Measurements from ENCODE around the gene ITPR1. TPM values are rescaled to one million over a fixed set of nuclear protein-coding genes. Genes with fewer than 3 reads are reported as not detected.

ITPR1 gene
- total RNA-seq, 1 donor from 2014 or later = 117 TPM

DNA sequence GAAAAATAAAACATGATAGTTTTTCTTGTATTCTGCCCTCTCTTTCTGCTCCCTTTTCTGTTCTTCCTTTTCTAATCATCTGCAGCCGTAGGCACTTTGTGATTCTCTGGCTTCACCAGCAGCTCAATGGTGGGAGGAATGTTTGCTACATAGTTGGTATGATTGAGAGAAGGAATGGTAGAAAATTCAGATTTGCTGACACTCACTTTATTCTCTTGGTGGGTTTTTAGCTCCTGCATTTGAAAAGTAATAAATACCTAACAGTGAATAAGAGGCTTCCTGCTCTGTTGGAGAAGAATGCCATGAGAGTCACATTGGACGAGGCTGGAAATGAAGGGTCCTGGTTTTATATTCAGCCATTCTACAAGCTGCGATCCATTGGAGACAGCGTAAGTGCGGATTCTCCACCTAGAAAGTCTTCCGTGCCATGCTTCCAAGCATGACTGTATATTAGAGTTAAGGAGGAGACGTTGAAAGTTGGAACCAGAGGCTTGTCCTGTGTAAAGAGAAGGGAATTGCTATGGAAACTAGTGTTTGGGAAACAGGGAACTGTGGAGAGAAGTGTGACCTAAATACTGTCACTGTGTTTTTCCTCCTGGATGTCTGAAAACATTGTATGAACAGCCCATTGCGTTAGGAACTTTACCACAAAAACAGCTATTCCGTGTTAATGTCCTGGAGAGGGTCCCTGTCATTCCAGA lies 148.9 kb downstream of the ITPR1 start:
- intact Hi-C loops (cut with micrococcal nuclease) = no loop called here
- peaks cover 51% of the 10 kb centered on the region for H3K36me3 Mint-ChIP-seq (ENCODE audit: low read depth)
- H3K9me3 Mint-ChIP-seq = no peaks in the 10 kb centered on the region

DNA sequence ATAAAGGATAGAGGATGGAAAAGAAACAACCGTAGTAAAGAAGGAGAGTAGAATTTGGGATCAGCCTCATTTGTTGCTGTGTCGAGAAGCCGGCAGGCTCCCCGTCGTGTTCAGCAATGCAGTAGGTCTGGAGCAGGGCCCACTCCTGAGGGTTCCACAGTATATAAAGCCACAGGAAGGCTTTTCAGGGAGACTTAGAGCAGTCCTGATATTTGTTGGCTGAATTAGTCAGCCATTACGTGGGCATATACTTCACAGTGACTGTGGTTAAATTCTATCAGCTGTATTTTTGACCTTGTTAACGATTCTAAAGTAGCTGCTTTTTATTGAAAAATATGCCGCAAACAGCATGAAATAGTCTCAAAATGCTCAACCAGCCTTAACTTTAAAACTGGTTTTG lies 149.5 kb downstream of the ITPR1 start:
- intact Hi-C loops (cut with micrococcal nuclease) = no loop called here
- peaks cover 3% of the 10 kb centered on the region for H3K4me1 Mint-ChIP-seq (ENCODE audit: low read depth)
- no peak overlapping the region for H3K4me3 Mint-ChIP-seq (ENCODE audit: low read depth)
- no peaks in the 10 kb centered on the region for H3K27me3 Mint-ChIP-seq (ENCODE audit: low read depth)
- DNase-seq (ENCODE audit: low spot score) = no peak
- peaks cover 57% of the 10 kb centered on the region for H3K36me3 Mint-ChIP-seq (ENCODE audit: low read depth)
- no peak overlapping the region for H3K27ac Mint-ChIP-seq
- H3K9me3 Mint-ChIP-seq = no peaks in the 10 kb centered on the region

More for the DNA sequence above, 148.9 kb downstream of the ITPR1 start:
- no peak for DNase-seq (ENCODE audit: low spot score)
- Mint-ChIP-seq H3K4me1 (ENCODE audit: low read depth) (peaks cover 3% of the 10 kb centered on the region), H3K27ac (no peak overlapping the region), H3K27me3 (ENCODE audit: low read depth) (no peaks in the 10 kb centered on the region), H3K4me3 (ENCODE audit: low read depth) (no peak overlapping the region)

DNA sequence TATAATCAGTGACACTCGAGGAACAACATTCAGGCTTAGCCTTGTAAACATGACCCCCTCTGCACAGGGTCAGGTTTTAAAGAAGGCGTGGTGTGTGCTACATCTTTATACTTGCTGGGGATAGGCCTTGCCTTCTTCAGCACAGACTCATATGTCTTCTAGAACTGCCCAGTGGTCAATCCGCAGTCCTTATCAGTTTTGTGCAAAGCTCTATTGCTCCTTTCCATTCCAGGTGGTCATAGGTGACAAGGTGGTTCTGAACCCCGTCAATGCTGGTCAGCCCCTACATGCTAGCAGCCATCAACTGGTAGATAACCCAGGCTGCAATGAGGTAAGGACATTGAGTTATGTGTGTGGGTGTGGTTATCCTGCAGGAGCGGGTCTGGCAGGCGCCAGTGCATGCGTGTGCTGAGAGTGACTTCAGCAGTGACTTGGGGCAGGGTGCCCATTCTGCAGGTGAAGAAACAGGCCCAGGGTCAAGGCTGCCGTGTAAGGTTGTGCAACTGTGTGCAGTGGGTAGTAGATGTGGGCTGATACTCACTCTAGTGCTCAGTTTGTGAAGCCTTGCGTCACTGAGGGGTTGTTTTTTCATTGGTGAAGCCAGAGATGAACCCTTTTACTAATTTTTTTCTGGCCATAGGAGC lies 150.9 kb downstream of the ITPR1 start:
- Mint-ChIP-seq H3K27ac (no peak overlapping the region), H3K4me3 (ENCODE audit: low read depth) (no peak overlapping the region), H3K27me3 (ENCODE audit: low read depth) (no peaks in the 10 kb centered on the region), H3K36me3 (ENCODE audit: low read depth) (peaks cover 65% of the 10 kb centered on the region), H3K4me1 (ENCODE audit: low read depth) (peaks cover 3% of the 10 kb centered on the region), H3K9me3 (no peaks in the 10 kb centered on the region)
- intact Hi-C loops (cut with micrococcal nuclease) = no loop called here
- DNase-seq (ENCODE audit: low spot score) = no peak

DNA sequence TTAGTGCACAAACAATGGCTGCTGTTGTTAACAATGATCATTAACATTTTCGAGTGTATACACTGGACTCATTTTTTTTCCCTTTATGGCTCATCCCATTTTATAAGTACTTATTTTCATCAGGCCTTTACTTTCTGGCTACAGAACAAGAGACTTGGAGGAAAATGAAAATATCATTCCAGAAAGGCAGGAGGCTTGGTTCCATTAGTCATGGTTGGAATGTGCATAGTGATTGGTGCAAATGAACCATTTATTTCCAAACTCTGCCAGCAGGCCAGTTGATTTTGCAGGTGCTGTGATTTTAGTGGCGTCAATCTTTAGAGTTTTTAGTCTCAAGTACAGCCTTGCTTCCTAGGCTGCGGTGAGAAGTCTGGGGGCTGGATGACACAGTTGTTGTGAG lies 151.8 kb downstream of the ITPR1 start:
- Mint-ChIP-seq H3K9me3 (no peaks in the 10 kb centered on the region), H3K27me3 (ENCODE audit: low read depth) (no peaks in the 10 kb centered on the region), H3K27ac (no peak overlapping the region), H3K4me3 (ENCODE audit: low read depth) (no peak overlapping the region), H3K4me1 (ENCODE audit: low read depth) (peaks cover 3% of the 10 kb centered on the region), H3K36me3 (ENCODE audit: low read depth) (peaks cover 70% of the 10 kb centered on the region)
- DNase-seq (ENCODE audit: low spot score) = no peak
- intact Hi-C loops (cut with micrococcal nuclease) = no loop called here

DNA sequence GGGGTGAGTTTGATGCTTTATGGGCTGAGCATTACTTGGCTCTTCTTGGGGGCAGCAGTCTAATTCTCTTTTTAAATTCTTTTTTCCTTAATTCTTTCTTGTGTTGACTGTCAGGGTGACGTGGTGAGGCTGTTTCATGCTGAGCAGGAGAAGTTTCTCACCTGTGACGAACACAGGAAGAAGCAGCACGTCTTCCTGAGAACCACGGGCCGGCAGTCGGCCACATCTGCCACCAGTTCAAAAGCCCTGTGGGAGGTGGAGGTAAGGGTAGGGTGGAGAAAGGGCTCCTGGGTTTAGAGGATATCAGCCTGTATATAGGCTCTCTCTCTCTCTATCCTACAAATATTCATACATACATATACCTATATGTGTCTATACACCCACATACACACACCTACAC lies 152.3 kb downstream of the ITPR1 start:
- H3K4me3 Mint-ChIP-seq (ENCODE audit: low read depth) = no peak overlapping the region
- H3K27ac Mint-ChIP-seq = no peak overlapping the region
- peaks cover 71% of the 10 kb centered on the region for H3K36me3 Mint-ChIP-seq (ENCODE audit: low read depth)
- intact Hi-C loops (cut with micrococcal nuclease) = no loop called here
- DNase-seq (ENCODE audit: low spot score) = no peak
- H3K4me1 Mint-ChIP-seq (ENCODE audit: low read depth) = peaks cover 7% of the 10 kb centered on the region
- no peaks in the 10 kb centered on the region for H3K9me3 Mint-ChIP-seq
- no peaks in the 10 kb centered on the region for H3K27me3 Mint-ChIP-seq (ENCODE audit: low read depth)

DNA sequence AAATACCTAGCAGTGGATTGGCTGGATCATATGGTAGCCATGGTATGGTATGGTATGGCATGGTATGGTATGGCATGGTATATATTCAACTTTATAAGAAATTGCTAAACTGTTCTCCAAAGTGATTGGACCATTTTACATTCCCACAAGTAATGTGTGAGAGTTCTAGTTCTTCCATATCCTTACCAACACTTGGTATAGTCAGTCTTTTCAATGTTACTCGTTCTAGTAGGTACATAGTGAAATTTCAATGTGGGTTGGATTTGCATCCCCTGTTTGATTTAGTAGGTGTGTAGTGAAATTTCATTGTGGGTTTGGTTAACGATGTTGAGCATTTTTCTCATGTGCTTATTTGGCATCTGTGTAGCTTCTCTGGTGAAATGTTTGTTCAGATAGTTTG lies 154.3 kb downstream of the ITPR1 start:
- no peak overlapping the region for H3K27ac Mint-ChIP-seq
- H3K9me3 Mint-ChIP-seq = no peaks in the 10 kb centered on the region
- no peaks in the 10 kb centered on the region for H3K27me3 Mint-ChIP-seq (ENCODE audit: low read depth)
- no peak overlapping the region for H3K4me3 Mint-ChIP-seq (ENCODE audit: low read depth)
- intact Hi-C loops (cut with micrococcal nuclease) = no loop called here
- DNase-seq (ENCODE audit: low spot score) = no peak
- H3K4me1 Mint-ChIP-seq (ENCODE audit: low read depth) = peaks cover 11% of the 10 kb centered on the region
- peaks cover 76% of the 10 kb centered on the region for H3K36me3 Mint-ChIP-seq (ENCODE audit: low read depth)

DNA sequence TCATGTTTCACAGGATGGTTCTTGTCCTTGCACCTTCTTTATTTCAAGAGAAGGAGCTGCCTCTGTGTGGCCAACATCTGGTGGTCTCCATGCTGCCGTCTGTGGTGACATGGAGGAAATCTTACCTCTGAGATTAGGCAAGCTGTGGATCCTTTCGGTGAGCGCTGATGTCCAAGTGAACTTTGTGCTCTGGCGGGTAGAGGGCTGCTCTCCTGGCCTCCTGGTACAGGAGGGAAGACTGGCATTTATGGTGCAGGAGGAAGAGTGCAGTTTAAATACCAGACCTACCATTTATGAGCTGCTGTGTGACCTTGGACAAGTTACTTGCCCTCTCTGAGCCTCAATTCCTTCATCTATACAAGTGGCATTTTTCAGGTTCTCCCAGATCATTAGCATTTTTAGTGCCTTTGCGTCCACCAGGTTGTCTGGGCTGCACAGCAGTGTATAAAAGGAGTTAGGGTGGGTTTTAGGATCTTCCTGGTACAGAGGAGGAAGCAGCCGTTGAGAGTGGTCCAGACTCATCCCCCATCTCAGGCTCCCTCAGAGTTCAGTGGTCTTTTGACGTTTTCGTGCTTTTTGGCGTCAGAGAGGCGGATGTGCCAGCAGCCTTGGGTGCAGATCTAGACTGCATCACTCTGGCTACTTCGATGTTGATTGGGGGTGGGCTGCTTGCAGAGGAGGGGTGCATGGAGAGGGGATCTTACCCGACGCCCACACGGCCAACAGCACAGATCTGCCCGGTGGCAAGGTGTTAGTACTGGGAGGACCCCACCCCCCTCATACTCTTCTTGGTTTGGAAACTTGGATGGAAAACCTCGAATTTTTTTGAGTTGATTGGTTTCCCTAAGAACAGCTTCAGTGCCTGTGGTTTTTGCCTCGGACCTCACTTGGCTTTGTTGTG lies 162.2 kb downstream of the ITPR1 start:
- Mint-ChIP-seq H3K27me3 (ENCODE audit: low read depth) (no peaks in the 10 kb centered on the region), H3K4me1 (ENCODE audit: low read depth) (peaks cover 4% of the 10 kb centered on the region), H3K36me3 (ENCODE audit: low read depth) (peaks cover 58% of the 10 kb centered on the region), H3K9me3 (no peaks in the 10 kb centered on the region), H3K4me3 (ENCODE audit: low read depth) (no peak overlapping the region), H3K27ac (no peak overlapping the region)
- intact Hi-C loops (cut with micrococcal nuclease) = no loop called here
- no peak for DNase-seq (ENCODE audit: low spot score)

DNA sequence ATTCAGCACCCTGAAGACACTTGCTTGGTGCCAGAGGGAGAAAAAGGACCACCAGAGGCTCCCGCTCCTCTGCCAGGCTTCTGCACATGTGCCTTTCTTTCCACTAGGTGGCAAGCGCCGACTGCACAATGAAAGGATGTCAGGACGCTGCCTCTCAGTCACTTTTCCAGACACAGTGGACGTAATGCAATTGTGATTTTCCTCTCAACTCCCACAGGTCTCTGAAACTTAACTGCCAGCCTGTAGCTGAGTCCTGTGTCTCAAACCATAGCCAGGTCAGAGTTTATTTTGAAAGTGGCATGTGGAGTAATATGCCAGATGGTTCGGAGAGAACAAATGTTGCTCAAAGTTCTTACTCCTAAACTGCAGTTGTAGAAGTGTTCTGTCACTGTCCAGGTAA lies 162.9 kb downstream of the ITPR1 start:
- H3K4me1 Mint-ChIP-seq (ENCODE audit: low read depth) = no peaks in the 10 kb centered on the region
- H3K36me3 Mint-ChIP-seq (ENCODE audit: low read depth) = peaks cover 53% of the 10 kb centered on the region
- H3K4me3 Mint-ChIP-seq (ENCODE audit: low read depth) = no peak overlapping the region
- H3K27me3 Mint-ChIP-seq (ENCODE audit: low read depth) = no peaks in the 10 kb centered on the region
- no peaks in the 10 kb centered on the region for H3K9me3 Mint-ChIP-seq
- no peak for DNase-seq (ENCODE audit: low spot score)
- no peak overlapping the region for H3K27ac Mint-ChIP-seq
- intact Hi-C loops (cut with micrococcal nuclease) = no loop called here

DNA sequence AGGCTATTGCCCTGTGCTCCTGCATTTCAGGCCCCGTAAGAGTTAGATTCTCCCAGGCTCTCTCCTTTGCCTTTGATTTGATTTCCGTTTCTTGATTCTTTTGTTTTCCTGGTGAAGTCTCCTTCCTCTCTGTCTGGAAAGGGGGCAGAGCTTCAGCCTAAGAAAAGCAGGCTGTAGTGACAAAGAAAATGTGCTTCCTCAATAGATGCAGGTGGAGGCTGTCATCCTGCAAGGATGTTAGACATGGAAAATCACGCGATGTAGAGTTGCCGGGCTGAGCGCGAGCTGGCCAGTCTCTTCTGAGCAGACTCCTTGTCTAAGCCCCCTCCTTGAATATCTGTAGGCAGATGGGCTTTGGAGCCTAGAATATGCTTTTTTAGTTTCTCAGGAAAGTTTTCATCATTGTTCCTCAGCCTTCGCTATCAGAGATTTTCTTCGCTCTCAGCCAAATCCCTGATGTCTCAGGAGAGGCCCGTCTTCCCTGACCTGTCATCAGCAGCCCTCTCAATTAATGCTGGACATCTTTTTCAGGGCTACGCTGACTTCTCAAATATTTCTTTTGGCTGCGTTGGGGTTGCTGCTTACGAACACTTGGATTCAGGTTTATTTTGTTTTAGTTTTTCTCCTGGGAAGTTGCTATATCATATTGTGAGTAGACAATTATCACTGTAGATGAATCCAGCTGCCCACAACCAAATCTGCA lies 163.6 kb downstream of the ITPR1 start:
- intact Hi-C loops (cut with micrococcal nuclease) = no loop called here
- no peaks in the 10 kb centered on the region for H3K4me1 Mint-ChIP-seq (ENCODE audit: low read depth)

DNA sequence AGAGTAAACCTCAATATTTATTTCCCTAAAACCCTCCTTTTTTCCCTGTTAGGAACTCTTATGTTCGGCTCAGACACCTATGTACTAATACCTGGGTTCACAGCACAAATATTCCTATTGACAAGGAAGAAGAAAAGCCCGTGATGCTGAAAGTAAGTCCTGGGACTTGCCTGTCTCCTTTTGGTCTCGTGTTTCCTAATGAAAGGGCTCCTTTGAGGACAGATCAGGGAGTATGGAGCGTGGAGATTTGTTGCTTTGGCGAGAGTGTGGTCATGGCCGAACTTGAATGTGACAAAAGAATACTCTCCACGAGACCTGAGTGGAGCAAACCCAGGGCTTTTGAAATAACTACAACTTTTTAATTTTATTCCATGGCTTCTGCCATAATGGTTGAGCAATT lies 167.8 kb downstream of the ITPR1 start:
- intact Hi-C loops (cut with micrococcal nuclease) = no loop called here
- Mint-ChIP-seq H3K27ac (no peak overlapping the region), H3K4me3 (ENCODE audit: low read depth) (no peak overlapping the region), H3K27me3 (ENCODE audit: low read depth) (no peaks in the 10 kb centered on the region), H3K36me3 (ENCODE audit: low read depth) (peaks cover 49% of the 10 kb centered on the region), H3K9me3 (no peaks in the 10 kb centered on the region), H3K4me1 (ENCODE audit: low read depth) (no peaks in the 10 kb centered on the region)
- no peak for DNase-seq (ENCODE audit: low spot score)

More for the DNA sequence above, 163.6 kb downstream of the ITPR1 start:
- Mint-ChIP-seq H3K27ac (no peak overlapping the region), H3K4me3 (ENCODE audit: low read depth) (no peak overlapping the region), H3K27me3 (ENCODE audit: low read depth) (no peaks in the 10 kb centered on the region), H3K36me3 (ENCODE audit: low read depth) (peaks cover 54% of the 10 kb centered on the region), H3K9me3 (no peaks in the 10 kb centered on the region)
- no peak for DNase-seq (ENCODE audit: low spot score)

DNA sequence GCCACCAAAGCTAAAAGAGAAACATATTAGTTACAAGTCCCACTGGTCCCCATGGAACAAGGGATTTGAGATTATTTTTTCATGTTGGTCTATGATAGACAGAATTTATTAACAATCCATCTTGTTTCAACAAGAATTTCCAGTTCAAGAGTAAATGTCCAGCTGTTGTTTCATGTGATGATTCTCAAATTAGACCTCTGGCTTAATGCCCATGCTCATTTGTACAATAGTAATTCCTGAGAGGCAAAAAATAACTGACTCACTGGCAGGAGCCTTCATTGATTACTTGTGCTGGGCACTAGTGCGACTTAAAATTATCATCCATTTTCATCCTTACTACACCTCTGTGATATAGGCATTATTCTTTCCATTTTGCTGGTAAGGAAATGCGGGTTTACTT lies 171.3 kb downstream of the ITPR1 start:
- intact Hi-C loops (cut with micrococcal nuclease) = no loop called here
- Mint-ChIP-seq H3K27ac (no peak overlapping the region), H3K27me3 (ENCODE audit: low read depth) (no peaks in the 10 kb centered on the region), H3K9me3 (no peaks in the 10 kb centered on the region), H3K4me1 (ENCODE audit: low read depth) (no peaks in the 10 kb centered on the region), H3K36me3 (ENCODE audit: low read depth) (peaks cover 56% of the 10 kb centered on the region), H3K4me3 (ENCODE audit: low read depth) (no peak overlapping the region)
- DNase-seq (ENCODE audit: low spot score) = no peak

DNA sequence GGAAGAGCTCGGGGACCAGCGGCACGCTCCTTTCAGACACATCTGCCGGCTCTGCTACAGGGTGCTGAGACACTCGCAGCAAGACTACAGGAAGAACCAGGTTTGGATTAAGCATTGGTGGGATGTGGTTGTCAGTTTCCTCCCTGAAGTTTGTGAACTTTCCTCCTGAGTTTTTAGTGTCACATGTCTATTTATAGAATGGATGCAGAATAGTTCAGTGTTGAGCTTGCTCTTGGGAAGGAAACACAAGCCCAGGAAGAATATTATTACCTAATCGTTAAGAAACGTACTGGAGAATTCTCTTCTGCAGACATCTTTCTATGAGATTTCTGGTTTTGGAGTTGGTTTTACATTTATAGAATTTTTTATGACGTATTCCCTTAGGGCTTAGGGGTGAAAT lies 172.0 kb downstream of the ITPR1 start:
- no peaks in the 10 kb centered on the region for H3K4me1 Mint-ChIP-seq (ENCODE audit: low read depth)
- intact Hi-C loops (cut with micrococcal nuclease) = no loop called here
- no peak overlapping the region for H3K27ac Mint-ChIP-seq
- DNase-seq (ENCODE audit: low spot score) = no peak
- H3K27me3 Mint-ChIP-seq (ENCODE audit: low read depth) = no peaks in the 10 kb centered on the region
- no peaks in the 10 kb centered on the region for H3K9me3 Mint-ChIP-seq
- peaks cover 62% of the 10 kb centered on the region for H3K36me3 Mint-ChIP-seq (ENCODE audit: low read depth)
- no peak overlapping the region for H3K4me3 Mint-ChIP-seq (ENCODE audit: low read depth)
